Neural progenitor cell (in vitro differentiated cells): ENCODE results near the gene ASB4. TPM values are rescaled to one million over a fixed set of nuclear protein-coding genes. Genes with fewer than 3 reads are reported as not detected.

Experiments used
- DNase-seq: peaks from one replicate; pipeline ENCODE4 v3.0.0-alpha.2; 2016; ENCODE audit warnings: low spot score
- H2AFZ ChIP-seq: fragments of 200-600 bp; sonication (generic); replicated peaks from 2 replicates; pipeline ENCODE4 v1.6.1; 2016; ENCODE audit warnings: antibody characterized with exemption
- H3F3A ChIP-seq: fragments of 200-600 bp; sonication (generic); 2 replicates; pipeline ENCODE4 v1.6.1; 2016; ENCODE audit warnings: antibody characterized with exemption, low read depth
- H3K27ac ChIP-seq: fragments of 200-600 bp; sonication (generic); 2 replicates; pipeline ENCODE4 v1.5.1; 2016; ENCODE audit warnings: mild to moderate bottlenecking
- H3K27me3 ChIP-seq: fragments of 200-600 bp; sonication (generic); 2 replicates; pipeline ENCODE4 v1.6.1; 2016; ENCODE audit warnings: mild to moderate bottlenecking, moderate library complexity
- H3K36me3 ChIP-seq: fragments of 200-600 bp; sonication (generic); 2 replicates; pipeline ENCODE4 v1.5.1; 2016
- H3K4me1 ChIP-seq: fragments of 200-600 bp; sonication (generic); 2 replicates; pipeline ENCODE4 v1.6.1; 2016; ENCODE audit warnings: mixed run types
- H3K4me2 ChIP-seq: fragments of 200-600 bp; sonication (generic); 2 replicates; pipeline ENCODE4 v1.6.1; 2016
- H3K4me3 ChIP-seq: fragments of 200-600 bp; sonication (generic); 2 replicates; pipeline ENCODE4 v1.5.1; 2016
- H3K79me2 ChIP-seq: fragments of 200-600 bp; sonication (generic); 2 replicates; pipeline ENCODE4 v1.6.1; 2016; ENCODE audit warnings: low read depth
- H3K9ac ChIP-seq: fragments of 200-600 bp; sonication (generic); 2 replicates; pipeline ENCODE4 v1.6.1; 2016
- H3K9me3 ChIP-seq: fragments of 200-600 bp; sonication (generic); 2 replicates; pipeline ENCODE4 v1.5.1; 2016; ENCODE audit warnings: low read depth
- H4K20me1 ChIP-seq: fragments of 200-600 bp; sonication (generic); 2 replicates; pipeline ENCODE4 v1.6.1; 2016; ENCODE audit warnings: low read depth
- H3K27ac Mint-ChIP-seq: 3 replicates; pipeline ENCODE4 v1.8.0; 2021; ENCODE audit warnings: mixed read lengths
- H3K27me3 Mint-ChIP-seq: 2 replicates; pipeline ENCODE4 v1.8.0; 2022; ENCODE audit warnings: low read depth, mild to moderate bottlenecking, inconsistent platforms, moderate library complexity, mixed read lengths; ENCODE audit not compliant: insufficient read depth
- H3K36me3 Mint-ChIP-seq: 3 replicates; pipeline ENCODE4 v1.8.0; 2021; ENCODE audit warnings: mixed read lengths
- H3K4me1 Mint-ChIP-seq: 3 replicates; pipeline ENCODE4 v1.8.0; 2021; ENCODE audit warnings: mixed read lengths
- H3K4me3 Mint-ChIP-seq: 3 replicates; pipeline ENCODE4 v1.8.0; 2021; ENCODE audit warnings: mild to moderate bottlenecking, moderate library complexity, mixed read lengths
- H3K9me3 Mint-ChIP-seq: 3 replicates; pipeline ENCODE4 v1.8.0; 2020; ENCODE audit warnings: mixed read lengths
- CTCF ChIP-seq: fragments of 200-600 bp; sonication (generic); IDR thresholded peaks from 2 replicates; pipeline ENCODE4 v1.5.1; 2017; ENCODE audit warnings: antibody characterized with exemption, mild to moderate bottlenecking
- EZH2 ChIP-seq: fragments of 200-600 bp; sonication (generic); IDR thresholded peaks from 2 replicates; pipeline ENCODE4 v1.6.1; 2017; ENCODE audit warnings: antibody characterized with exemption, mild to moderate bottlenecking, moderate library complexity
- EZH2phosphoT487 ChIP-seq: fragments of 200-600 bp; sonication (generic); IDR thresholded peaks from 2 replicates; pipeline ENCODE4 v1.6.1; 2017; ENCODE audit warnings: antibody characterized with exemption
- total RNA-seq: library from RNA; depleted of rRNA; stranded (reverse); fragments of >200 nt; gene quantifications from 2 replicates; pipeline ENCODE4 v1.2.3, GENCODE V29; 2015; ENCODE audit warnings: low replicate concordance

The ASB4 gene
- total RNA-seq, 1 donor from 2014 or later, result not detected

GRCh38 chr7:95529701-95530100 is 44.0 kb downstream of the ASB4 start:
- Histone ChIP-seq H3K4me2 (no peak overlapping the region), H3K4me3 (no peak overlapping the region), H3K36me3 (no peaks in the 10 kb centered on the region), H3F3A (peaks cover 3% of the 10 kb centered on the region), H2AFZ (no peak overlapping the region), H3K27ac (no peak overlapping the region), H3K9me3 (no peaks in the 10 kb centered on the region), H4K20me1 (no peaks in the 10 kb centered on the region), H3K9ac (no peak overlapping the region), H3K79me2 (no peaks in the 10 kb centered on the region), H3K27me3 (no peaks in the 10 kb centered on the region), H3K4me1 (no peaks in the 10 kb centered on the region)
- Mint-ChIP-seq H3K36me3 (no peaks in the 10 kb centered on the region), H3K4me1 (peaks cover 13% of the 10 kb centered on the region), H3K9me3 (no peaks in the 10 kb centered on the region), H3K27me3 (no peaks in the 10 kb centered on the region), H3K4me3 (no peak overlapping the region), H3K27ac (no peak overlapping the region)
- TF ChIP-seq EZH2 (no peak), CTCF (no peak), EZH2phosphoT487 (no peak)
- DNase-seq, result no peak

- no peaks in the 10 kb centered on the region for H3K4me1 ChIP-seq
- H4K20me1 ChIP-seq, result no peaks in the 10 kb centered on the region
- no peak overlapping the region for H3K27ac ChIP-seq
- H3K27me3 ChIP-seq, result no peaks in the 10 kb centered on the region
- H3K4me2 ChIP-seq, result no peak overlapping the region
- TF ChIP-seq CTCF, result no peak
- TF ChIP-seq EZH2, result no peak
- no peak for TF ChIP-seq EZH2phosphoT487
- Mint-ChIP-seq H3K27ac (no peak overlapping the region), H3K4me3 (no peak overlapping the region), H3K36me3 (no peaks in the 10 kb centered on the region), H3K4me1 (peaks cover 8% of the 10 kb centered on the region), H3K27me3 (no peaks in the 10 kb centered on the region), H3K9me3 (no peaks in the 10 kb centered on the region)
- H3F3A ChIP-seq, result no peaks in the 10 kb centered on the region
- no peaks in the 10 kb centered on the region for H3K9me3 ChIP-seq
- no peaks in the 10 kb centered on the region for H3K79me2 ChIP-seq
- no peak overlapping the region for H3K9ac ChIP-seq
- no peak overlapping the region for H3K4me3 ChIP-seq
- H2AFZ ChIP-seq, result no peak overlapping the region
- no peaks in the 10 kb centered on the region for H3K36me3 ChIP-seq
- no peak for DNase-seq
Measured at GRCh38 chr7:95530881-95531280, 45.1 kb downstream of the ASB4 start.

- Mint-ChIP-seq H3K4me3 (no peak overlapping the region), H3K4me1 (peaks cover 3% of the 10 kb centered on the region), H3K27me3 (no peaks in the 10 kb centered on the region), H3K9me3 (no peaks in the 10 kb centered on the region), H3K27ac (no peak overlapping the region), H3K36me3 (no peaks in the 10 kb centered on the region)
- Histone ChIP-seq H3K4me2 (no peak overlapping the region), H2AFZ (no peak overlapping the region), H3K4me3 (no peak overlapping the region), H3F3A (no peaks in the 10 kb centered on the region), H3K36me3 (no peaks in the 10 kb centered on the region), H3K9ac (no peak overlapping the region), H3K27ac (no peak overlapping the region), H3K27me3 (no peaks in the 10 kb centered on the region), H3K4me1 (no peaks in the 10 kb centered on the region), H3K79me2 (no peaks in the 10 kb centered on the region), H3K9me3 (no peaks in the 10 kb centered on the region), H4K20me1 (no peaks in the 10 kb centered on the region)
- DNase-seq, result no peak
- TF ChIP-seq EZH2, result no peak
- TF ChIP-seq CTCF, result no peak
- TF ChIP-seq EZH2phosphoT487, result no peak
Measured at GRCh38 chr7:95531605-95532219, 46.0 kb downstream of the ASB4 start.
